Activated CD4-positive, alpha-beta T cell treated with anti-CD3 and anti-CD28 coated beads, Interleukin-2, amount 50 U/mL, for 16 hours (primary cell): Measurements from ENCODE around the gene MSI2.

Experiments used
- DNase-seq: peaks from one replicate; pipeline ENCODE4 v3.0.0-alpha.2; 2020

The MSI2 gene

DNA sequence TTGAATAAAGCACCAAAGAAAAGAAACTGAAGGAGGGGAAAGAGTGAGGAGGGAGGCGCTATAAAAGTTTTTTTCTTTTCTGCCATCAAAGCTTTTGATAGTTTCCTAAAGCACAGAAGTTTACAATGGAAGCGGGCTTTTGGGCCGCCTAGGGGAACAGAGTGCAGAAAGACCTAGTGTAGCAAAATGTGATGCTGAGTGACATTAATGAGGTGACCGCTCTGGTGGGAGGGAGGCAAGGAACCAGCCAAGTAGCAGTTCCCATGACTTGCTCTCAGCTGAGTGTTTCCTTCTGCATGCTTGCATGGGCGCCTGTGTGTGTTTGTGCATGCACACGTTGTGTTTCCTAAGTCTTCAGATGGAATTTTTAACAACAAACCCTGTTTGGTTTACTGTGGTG, 15.5 kb downstream of the MSI2 start:
- no peak for DNase-seq

DNA sequence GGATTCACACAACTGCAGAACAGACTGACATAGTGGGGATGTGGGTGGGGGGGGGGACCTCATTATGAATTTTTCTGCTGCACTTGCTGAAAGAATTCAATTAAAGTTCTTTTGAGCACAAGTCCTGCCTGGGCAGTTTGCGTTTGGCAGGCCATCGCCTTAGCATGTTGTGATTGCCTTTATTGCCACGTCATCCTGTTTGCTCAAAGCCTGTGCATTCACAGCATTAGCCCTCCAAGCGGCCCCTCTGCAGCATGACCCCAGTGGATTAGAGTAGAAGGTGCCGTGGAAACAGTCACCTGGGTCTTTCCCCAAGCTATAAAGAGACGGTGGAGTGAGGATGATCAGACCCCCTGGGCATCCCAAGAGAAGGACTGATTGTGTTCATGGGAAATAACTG, 17.2 kb downstream of the MSI2 start:
- DNase-seq = no peak

DNA sequence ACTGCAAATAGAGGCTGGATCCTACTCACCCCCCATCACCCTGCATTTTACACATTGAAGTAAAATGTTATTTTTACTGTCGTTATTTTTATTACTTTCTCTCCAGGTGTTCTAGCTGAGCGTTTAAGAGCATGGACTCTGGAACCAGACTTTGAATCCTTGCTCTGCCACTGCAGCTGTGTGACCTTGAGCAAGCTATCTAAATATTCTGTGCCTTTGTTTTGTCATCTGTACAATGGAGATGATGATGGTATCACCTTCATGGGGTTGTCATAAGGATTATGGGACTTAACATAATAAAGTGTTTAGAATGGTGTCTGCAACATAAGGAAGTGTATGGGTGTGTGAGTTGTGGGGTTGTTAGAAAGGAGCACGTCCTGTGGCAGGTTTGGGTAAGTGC, 17.8 kb downstream of the MSI2 start:
- no peak for DNase-seq

DNA sequence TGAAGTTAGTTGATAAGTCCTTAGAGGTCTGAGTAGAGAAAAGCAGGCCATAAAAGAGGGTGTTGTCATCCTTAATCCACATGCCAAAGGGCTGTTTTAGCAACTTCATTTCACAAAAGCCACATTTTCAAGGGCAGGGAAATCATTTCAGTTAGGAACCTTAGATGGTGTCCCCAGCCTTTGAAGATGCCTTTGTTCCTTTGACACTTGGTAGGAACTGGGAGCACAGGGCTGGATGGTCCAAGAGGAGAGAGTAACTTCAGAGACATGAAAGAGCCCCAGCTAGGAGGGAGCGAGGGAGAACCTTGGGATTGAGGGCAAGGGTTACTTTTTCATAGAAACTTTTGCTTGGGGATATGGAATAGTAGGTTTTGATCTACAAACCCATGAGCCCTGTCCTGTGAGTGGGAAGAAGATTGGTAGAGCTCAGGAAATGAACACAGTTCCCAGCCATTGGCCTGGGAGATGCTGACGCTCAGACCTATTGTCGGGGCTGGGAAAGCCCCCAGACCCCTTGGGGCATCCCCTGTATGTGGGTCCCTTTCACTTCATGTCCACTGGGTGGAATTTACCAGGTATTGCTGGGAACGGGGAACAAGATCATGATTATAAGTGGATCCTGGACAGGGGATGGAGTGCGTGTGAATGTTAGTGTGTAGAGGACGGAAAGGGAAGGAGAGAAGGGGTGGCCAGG, 18.9 kb downstream of the MSI2 start:
- no peak for DNase-seq

DNA sequence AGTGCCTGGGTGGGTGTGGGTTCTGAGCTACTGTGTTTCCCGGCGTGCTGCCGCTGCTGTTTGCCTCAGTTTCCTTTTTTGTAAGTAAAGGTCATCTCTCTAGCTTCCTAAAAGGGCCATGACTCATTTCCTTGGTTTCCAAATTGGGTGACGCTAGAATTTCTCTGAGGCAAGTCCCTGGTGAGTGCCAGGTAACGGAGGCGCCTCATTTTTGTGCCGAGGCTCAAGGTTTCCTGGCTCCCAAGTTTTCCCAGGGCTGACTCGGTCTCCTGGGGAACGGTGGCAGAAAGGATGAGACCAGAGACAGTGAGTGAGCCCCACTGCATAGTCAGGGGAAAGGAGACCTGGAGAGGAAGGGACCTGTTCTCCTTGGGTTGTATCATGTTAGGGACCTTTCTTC, 20.3 kb downstream of the MSI2 start:
- no peak for DNase-seq

DNA sequence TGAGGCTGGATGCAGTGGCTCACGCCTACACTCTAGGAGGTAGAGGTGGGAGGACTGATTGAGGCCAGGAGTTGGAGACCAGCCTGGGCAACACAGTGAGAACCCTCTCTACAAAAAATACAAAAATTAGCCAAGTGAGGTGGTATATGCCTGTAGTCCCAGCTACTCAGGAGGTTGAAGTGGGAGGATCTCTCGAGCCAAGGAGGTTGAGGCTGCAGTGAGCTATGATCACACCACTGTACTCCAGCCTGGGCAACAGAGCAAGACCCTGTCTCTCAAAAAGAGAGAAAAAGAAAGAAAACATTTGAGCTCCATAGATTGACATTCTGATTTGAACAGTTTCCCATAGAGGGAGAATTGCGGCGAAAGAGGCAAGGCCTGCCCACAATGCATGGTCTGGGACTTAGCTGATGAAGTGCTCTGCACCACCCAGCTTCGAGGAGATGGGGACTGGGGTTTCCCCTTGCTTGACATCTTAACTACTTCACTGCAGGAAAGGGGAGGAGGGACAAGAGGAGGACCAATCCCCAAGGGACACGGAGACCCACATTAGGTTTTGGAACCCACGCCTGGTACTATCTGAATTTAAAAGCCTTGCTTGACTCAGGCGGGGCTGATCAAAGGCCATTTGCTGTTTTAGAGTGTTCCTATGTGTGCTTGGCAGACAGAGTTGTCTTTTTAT, 21.7 kb downstream of the MSI2 start:
- no peak for DNase-seq

DNA sequence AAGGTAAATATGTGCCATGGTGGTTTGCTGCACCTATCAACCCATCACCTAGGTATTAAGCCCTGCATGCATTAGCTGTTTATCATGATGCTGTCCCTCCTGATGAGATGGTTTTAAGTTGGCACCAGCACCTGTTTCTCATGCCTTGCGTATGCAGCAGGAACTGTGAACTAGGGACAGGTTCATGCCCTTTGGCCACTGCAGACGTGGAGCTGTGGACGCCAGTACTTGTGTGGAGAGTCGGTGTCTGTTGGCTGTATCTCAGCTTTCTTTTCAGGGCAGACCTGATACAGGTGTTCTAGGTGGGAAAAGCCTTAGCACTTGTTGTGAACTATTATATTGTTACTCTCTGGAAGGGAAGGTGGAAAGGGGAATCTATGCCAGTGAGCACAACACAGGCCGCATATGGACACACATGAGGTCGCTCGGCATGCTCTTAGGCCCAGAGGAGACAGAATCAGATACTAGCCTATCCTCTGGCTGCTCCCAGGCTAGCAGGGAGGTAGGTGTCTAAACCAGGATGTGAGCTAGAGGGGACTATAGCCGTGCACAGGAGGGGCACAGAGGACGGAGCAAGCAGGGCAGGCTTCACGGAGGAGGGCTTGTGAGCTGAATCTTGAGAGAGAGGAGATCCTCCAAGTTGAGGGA, 22.5 kb downstream of the MSI2 start:
- no peak for DNase-seq

DNA sequence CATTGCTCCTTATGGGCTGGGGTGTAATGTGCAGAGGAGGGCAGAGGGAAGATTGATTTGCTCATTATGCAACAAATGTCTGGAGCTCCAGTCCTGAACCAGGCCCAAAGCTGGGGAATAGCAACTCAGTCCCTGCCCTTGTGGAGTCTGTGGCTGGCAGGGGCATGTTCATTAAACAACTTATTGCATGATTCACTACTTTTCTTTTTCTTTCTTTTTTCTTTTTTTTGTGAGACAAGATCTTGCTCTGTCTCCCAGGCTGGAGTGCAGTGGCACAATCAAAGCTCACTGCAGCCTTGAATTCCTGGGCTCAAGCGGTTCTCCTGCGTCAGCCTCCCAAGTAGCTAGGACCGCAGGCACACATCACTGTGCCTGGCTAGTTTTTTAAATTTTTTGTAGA, 23.1 kb downstream of the MSI2 start:
- DNase-seq = no peak

DNA sequence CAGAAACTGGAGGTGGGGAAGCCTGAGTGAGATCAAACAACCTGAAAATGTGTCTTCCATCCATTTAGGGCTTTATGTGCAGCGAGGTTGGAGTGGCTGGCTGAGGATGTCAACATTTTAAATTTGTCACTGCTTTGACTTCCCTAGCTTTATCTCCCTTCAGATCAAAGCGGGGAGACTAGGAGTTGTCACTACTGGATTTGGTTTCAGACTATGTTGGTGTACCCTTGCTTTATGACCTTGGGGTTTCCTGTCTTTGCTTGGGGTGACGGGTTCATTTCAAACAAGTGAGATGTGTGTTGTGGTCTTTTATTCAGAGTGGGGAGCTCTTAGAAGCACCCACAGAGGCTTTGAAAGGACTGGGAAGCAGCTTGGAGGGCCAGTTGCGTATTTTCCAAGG, 25.6 kb downstream of the MSI2 start:
- peak; percentile 55 for DNase-seq

DNA sequence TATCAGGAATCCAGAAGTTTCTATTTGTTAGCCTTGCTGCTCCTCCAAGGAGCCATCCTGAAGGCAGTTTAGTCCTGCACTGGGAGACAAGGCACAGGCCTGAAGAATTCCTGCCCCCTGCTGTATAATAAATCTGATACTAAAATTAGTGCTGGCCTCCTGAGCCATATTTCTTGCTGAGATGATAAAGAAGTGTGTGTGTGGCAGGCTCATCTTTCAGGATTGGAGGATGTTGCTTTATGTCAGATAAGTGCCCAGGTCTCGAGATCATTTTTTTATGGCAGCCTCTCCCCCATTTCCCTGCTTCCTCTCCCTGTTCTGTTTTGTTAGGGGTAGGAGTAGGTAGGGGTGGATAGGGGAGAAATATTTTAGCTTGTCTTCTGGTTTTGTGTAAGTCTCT, 26.0 kb downstream of the MSI2 start:
- DNase-seq = no peak

DNA sequence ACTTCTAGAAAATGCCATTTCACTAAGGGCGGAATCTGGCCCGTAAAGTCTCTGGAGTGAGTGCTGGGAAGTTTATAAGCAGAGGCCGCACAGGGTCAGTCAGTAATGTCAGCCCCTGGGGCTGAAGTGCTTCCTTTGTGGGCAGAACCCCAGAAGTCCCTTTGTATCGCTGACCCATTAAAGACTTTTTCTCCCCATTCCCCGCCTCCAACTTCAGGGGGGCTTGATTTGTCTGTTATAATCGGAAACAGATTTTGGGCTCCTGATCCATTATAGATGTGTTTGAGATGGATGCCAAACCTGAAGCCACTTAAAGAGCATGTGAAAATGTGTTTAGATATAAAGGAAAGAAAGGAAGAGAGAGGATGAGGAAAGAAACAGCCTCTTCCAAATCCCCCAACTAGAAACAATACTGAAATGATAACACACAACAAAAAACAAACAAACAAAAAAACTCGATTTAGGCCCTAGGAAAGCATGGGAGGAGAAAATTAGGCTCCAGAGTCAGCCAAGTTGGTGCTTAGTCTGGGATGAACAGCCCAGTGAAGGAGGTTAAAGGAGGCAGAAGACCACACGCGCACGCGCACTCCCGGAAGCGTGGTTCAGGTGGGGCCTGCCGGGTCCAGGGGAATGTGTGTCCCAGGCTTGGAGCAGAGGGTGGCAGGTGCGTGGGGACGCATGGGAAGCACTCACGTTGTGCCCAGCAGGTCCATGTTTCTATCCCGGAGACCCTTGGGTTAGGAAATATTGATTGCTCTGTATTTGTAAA, 27.1 kb downstream of the MSI2 start:
- no peak for DNase-seq

DNA sequence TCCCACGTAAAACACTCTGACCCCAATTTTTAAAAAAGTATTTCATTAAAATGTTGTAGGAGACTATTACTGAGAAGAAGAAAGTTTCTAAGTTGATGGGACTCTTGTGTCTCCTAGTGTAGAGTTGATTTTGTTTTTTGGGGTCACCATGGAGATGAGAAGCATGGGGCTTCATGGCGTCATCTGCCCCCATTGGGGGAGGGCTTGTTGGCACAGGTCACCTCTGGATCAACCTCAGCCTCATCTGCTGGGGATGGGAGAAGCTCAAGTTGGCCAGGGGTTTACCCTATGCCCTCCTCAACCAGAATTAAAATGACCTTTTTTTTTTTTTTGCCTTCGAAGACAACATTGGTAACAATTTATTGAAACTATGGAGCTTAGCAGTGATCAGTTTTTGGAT, 28.3 kb downstream of the MSI2 start:
- DNase-seq = peak; percentile 26

DNA sequence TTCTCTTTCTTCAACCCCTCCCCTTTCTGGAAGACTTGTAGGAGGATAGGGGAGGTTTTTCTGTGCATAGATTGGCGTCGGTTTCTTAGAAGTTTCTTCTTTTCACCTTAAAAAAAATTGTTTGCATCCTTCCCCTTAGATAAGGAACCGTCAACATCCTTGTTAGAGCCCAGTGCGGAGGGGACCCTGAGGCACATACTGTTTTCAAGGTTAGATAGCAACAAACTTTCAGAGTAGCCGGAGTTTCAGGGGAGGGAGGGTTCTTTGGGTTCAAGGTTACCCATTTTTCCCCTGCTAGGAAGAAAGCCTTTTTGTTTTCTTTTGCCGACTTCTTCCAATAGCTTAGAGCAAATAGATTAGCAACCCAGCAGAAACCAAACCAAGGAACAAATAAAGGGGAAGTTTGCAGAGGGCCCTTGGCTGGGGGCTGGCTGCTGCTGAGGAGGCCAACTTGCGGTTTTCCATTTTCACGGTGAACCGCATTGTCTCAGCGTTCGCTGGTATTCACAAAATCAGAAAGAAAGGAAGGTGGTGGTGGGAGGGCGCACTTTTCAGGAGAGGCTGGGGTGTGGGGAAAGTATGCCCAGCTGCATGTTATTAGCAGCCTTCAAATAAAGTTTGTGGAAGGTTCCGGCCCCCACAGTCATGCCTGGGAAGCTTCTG, 28.8 kb downstream of the MSI2 start:
- peak; percentile 70 for DNase-seq

DNA sequence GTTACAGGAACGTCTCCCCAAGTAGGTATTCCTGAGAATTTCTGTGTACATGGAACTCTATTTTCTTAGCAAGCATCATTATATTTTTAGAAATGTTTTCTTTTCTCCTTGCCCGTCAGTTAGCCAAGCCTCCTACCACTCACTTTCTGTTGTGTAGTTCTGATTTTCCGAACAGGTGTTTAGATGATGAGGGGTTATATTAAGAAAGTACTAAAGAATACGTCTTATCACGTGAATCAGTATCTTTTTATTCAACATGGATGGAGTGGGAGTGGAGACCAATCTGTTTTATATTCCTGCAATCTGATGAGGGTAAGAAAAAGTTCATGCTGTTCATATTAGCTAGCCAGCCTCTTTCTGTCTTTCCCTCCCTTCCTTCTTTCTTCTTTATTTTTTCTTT, 29.4 kb downstream of the MSI2 start:
- DNase-seq = no peak

DNA sequence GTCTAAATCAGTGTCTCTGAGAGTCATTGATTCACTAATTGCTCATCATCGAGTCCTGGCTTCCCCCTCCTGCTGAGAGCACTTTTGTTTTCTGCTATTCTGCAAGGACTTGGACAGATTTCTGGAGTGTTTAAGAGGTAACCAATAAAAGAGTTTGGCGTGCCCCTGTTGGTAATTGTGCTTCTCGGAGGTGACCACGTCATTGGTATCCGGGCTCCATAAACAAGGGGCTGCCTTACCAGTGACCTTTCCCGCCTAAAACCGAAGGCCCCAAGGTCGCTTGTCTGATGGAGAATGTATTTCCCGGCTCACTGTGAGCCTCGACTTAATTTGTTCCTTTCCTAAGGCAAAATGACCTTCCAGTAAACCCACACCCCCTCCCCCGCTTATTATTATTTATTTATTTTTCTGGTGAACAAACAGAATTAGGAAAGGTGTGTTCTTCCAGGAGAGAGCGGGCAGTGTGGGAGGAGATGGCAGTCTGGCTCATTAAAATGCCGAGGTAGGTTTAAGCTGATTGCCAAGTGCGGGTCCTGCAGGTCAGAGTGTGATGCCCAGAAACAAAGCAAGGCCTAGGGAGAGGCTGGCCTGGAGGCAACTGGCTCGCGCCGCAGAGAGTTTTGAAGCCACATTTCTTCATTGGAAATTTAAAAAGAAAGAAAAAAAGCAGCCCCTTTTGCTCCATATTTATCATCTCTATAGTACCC, 30.2 kb downstream of the MSI2 start:
- no peak for DNase-seq

DNA sequence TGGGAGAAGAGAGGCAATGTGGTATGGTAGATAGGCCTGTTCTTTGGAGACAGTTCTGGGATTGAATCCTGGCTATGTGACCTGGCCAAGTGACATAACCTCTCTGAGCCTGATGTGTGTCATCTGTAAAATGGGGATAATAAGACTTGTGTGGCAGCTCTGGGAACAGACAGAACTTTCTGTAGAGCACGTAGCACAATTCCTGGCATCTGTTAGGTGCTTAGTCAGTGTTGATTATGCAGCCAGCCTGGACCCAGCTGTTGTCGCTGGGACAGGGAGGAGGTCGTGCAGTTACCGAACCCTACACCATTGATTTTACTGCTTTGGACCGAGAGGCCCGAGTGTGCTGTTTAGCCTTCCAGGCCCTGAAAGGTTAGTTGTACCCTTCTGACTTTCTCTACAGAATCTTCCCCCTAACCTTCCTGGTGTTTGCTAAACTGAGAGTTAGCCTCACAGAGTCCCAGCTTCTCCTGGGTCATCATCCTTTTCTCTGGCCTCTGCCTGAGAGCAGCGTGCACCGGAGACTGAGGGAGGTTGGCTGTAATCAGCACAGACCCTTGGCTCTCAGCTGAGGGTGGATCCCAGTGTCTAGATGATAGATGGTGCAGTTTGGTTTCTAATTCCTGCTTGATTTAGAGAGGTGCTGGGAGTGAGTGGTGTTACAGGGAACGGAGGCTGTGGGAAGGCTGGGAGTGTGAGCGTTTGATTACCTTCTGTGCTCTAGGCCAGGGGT, 31.9 kb downstream of the MSI2 start:
- DNase-seq = no peak

DNA sequence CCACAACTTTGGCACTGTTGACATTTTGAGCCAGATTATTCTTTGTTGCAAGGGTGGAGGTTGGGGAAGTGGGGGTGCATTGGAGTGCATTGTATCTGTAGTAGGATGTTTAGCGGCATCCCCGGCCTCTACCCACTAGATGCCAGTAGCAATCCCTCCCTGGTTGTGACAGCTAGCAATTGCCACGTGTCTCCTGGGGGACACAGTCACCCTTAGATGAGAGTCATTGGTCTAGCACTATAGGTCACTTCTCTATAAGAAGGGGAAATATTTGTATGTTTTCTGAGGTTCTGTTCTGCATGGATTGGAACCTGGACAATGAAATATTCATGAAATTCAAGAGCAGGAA, 32.4 kb downstream of the MSI2 start:
- no peak for DNase-seq

DNA sequence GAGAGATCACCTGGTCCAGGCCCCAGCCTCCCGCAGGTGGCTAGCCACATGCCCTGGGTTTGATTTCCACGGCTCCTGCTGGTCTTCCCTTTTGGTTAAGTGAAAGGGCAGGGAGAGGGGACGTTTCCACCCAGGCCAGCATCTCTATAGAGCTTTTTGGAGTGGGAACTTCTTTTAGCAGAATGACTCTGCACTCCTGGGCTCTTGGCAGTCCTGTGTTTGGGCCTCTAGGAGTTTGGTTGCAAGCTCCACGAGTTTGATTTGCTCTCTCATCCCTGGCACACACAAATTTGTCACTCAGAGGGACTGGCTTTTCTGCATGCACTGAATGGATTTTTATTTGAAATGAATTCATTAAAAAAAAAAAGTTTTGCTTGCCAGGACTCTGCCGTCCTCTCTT, 32.8 kb downstream of the MSI2 start:
- no peak for DNase-seq

DNA sequence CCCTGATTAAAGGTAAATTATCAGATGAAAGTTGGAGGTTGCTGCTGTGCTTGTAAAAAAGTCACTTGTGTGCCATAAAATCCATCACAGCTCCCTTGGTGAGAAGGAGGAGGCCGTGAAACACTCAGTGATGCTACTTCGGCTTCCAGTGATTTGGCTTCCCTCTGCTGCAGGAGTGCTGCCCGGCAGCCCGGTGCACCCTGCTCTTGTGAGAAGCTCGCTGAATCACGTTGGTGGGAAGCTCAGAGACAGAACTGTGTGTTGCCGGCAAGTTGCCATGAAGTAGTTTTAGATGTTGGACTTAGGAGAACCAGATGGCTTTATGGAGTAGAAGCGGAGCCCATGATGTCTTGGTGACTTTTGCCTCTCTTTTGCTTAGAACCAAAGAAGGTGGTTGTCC, 33.3 kb downstream of the MSI2 start:
- no peak for DNase-seq

DNA sequence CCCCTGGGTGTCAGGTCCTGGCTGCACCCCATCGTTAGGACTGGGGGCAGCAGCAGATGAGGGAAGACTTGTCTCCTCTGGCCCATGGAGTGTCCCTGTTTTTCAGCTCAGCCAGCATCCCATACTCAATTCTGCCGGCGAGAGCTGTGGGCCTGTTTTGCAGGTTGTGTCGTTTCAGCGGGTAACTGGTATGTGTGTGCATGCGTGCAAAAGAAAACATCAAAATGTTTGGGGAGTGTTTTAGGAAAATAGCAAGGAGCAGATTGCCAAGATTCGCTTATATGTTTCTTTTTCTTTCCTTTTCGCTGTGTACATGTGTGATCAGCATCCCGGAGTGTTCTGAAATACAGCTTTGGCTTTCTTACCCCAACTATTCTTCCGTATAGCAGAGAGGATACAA, 34.7 kb downstream of the MSI2 start:
- DNase-seq = no peak

DNA sequence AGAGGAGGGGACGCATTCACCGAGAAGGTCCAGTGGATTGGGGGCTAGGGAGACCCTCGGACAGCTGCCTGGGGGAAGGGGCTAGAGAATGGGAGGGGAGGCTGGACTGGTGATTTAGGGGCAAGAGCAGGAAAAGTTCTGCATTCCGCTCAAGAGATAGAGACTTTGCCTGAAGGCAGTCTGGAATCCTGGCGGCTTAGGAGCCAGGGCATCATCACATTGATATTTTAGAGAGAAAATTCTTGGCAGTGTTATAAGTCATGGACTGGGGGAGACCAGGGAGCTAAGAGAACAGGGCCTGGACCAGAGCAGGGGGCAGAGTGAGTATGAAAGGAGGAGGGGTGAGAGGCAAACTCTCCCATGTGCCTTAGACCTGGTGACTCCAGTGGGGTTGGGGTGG, 35.8 kb downstream of the MSI2 start:
- no peak for DNase-seq

DNA sequence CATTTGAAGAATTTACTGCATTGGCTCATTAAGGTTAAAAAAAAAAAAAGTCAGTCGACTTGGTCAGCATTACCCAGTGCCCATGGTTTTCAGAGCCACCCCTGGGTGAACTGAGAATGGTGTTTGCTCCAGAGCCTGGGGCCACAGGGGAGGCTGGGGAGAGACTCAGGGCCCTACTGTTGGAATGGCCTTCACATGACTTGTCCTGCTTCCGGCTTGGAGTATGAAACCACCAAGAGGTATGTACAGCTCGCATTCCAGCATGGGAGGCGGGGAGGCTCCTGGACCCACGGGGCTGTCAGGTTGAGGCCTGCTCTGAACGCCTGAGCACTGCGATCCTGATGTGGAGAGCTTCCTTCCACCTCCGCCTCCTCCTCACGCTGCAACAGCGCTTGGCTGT, 36.8 kb downstream of the MSI2 start:
- DNase-seq = no peak
